GM18868 (cell line): ENCODE measurements around the gene GCSAM.
A peak's percentile ranks its signal among the peaks of the same experiment; 100 is the strongest.

Experiments
- ATAC-seq: cut with Tn5 transposase; IDR thresholded peaks from one replicate; pipeline ENCODE4 v1.9.1; 2021; ENCODE audit warnings: mild to moderate bottlenecking, moderate library complexity; ENCODE audit not compliant: unreplicated experiment

GCSAM gene, protein sequence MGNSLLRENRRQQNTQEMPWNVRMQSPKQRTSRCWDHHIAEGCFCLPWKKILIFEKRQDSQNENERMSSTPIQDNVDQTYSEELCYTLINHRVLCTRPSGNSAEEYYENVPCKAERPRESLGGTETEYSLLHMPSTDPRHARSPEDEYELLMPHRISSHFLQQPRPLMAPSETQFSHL

DNA sequence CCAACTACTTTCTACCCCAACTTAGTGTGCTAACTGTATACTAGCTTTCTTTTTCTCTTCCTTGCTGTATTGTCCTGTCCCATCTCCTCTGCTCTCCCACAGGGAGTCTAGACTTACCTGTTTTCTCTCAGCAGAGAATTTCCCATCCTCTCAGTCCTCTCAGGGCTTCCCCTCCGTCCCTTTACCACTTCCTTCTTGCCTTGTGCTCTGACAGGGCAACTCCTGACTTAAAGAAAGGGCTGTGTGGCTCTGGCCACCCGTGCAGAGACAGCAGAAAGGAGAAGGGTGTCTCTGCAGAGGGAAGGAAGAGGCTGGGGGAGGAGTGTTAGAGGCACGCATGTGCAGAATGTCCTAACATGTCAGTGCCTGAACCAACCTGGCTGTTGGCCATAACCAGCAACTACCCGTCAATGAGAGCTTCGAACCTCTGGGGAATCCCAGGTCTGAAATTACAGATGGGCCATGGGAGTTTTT is at the start of gene GCSAM:
GCSAM (minus strand) TSS at position 274 of the 474 bp plus-strand sequence; CDS start at position 146, 128 bp downstream.
- peak; percentile 68 for ATAC-seq

DNA sequence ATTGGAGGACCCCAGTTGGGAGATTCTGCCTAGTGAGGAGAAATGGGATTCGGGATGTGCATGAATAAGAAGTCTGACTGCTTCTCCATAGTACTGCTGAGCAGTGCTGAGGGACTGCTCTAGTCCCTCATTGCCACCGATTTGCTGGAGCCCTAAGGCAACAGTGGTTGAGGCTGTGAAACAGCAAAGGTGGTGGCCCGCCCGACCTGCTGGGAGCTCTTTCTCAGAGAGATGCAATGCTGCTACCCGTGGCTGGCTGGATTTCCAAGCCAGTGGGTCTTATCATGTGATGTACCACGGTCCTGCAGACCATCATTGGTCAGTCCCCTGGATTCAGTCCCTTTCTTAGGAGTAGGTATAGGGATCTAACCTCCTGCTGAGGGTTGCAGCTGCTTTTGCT is 42.6 kb upstream of the GCSAM start:
- ATAC-seq, result no peak

DNA sequence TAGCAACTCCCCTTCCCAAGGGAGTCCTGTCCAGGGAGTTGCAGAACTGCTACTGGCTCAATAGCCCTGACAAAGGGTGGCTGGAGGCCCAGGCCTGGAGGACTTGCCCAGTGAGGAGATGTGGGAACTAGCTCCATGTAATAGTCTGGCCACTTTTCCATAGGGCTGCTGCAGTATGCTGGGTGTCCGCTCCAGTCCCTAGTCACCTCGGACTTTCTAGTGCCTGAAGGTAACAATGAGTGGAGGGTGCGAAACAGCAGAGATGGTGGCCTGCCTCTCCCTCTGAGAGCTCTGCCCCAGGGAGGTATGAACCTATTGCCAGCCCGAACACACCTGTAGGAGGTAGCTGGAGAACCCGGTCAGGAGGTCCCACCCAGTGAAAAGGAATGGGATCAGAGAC is 42.0 kb upstream of the GCSAM start:
- no peak for ATAC-seq

DNA sequence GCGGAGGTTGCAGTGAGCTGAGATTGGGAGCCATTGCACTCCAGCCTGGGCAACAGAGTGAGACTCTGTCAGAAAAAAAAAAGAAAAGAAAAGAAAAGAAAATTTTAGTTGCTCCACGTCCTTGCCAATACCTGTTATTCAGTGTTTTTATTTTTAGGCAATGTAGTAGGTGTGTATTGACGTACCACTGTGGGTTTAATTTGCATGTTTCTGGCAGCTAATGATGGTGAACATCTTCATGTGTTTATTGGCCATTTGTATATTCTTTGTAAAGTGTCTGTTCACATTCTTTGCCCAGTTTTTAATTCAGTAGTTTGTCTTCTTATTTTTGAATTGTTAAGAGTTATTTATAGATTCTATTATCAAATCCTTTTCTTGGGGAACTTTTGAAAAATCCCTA is 38.1 kb upstream of the GCSAM start:
- ATAC-seq, result no peak

DNA sequence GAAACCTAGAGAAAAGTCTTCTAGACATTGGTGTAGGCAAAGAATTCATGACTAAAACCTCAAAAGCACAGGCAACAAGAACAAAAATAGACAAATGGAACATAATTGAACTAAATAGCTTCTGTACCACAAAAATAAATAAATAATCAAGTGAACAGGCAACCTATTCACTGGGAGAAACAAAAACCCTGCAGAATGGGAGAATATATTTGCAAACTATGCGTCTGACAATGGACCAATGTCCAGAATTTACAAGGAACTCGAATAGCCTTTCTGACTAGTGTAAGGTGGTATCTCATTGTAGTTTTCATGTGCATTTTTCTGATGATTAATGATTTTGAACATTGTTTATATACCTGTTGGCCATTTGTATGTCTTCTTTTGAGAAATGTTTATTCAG is 37.0 kb upstream of the GCSAM start:
- no peak for ATAC-seq

DNA sequence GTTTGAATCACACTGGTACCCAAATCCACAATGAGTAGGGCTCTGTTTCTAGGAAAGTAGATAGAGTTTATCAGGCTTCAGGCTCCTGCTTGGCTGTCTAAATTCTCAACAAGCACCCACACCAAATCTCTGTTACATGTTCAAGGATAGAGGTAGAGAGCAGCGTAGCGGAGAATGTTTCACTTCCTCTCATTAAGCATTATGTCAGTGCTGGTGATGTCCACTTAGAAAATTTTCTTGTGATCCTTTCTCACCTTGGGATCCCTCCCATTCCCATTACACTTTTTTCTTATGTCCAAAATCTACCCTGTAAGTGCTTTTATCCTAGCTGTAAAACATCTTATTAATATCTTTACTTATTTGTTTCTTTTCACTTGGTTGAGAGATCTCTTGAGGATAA is 34.7 kb upstream of the GCSAM start:
- peak; percentile 100 for ATAC-seq

DNA sequence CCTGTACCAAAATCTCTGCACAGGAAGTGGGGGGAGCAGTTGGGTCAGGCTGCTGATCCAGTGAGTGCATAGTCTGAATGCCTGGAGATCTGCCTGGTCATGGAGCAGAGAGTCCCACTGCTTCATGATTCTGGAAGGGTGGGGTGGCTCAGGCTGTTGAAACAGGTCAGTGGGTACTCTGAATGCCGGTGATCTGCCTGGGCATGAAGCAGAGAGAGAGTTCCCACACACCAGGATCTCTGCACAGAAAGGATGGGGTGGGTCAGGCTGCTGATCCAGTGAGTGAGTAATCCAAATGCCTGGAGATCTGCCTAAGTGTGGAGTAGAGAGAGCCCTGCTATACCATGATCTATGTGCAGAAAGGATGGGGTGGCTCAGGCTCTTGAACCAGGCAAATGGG is 16.1 kb upstream of the GCSAM start:
- ATAC-seq, result no peak

DNA sequence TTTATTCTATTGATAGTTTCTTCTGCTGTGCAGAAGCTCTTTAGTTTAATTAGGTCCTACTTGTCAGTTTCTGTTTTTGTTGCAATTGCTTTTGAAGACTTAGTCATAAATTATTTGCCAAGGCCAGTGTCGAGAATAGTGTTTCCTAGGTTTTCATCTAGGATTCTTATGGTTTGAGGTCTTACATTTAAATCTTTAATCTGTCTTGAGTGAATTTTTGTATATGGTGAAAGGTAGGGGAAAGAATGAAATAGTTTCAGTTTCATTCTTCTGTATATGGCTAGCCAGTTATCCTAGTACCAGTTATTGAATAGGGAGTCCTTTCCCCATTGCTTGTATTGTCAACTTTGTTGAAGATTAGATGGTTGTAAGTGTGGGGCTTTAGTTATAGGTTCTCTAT is 10.6 kb upstream of the GCSAM start:
- no peak for ATAC-seq

DNA sequence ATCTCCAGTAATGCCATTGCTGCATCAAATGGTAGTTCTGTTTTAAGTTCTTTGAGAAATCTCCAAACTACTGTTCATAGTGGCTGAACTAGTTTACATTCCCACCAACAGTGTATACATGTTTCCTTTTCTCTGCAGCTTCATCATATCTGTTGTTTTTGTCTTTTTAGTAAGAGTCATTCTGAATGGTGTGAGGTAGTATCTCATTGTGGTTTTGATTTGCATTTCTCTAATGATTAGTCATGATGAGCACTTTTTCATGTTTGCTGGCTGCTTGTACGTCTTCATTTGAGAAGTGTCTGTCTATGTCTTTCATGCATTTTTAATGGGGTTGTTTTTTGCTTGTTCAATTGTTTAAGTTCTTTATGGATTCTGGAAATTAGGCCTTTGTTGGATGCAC is 10.2 kb upstream of the GCSAM start:
- no peak for ATAC-seq

DNA sequence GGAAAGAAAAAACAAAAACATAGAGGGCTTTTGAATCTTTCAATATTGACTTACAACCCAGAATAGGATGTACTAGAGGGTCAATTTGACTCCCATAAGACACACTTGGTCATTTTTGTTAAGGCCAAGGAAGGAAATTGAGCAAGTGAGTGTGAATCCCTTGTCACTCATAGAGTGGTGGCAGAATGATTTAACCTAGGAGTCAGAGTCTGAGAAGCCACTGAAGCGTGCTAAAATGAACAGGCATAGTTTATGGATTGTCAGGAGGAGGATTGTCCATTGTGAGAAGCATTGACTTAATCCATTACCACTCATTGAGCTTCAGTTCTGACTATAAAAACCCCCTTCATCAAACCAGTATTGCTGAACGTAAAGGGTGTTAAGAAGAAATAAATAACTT is 8.2 kb upstream of the GCSAM start:
- ATAC-seq, result no peak

DNA sequence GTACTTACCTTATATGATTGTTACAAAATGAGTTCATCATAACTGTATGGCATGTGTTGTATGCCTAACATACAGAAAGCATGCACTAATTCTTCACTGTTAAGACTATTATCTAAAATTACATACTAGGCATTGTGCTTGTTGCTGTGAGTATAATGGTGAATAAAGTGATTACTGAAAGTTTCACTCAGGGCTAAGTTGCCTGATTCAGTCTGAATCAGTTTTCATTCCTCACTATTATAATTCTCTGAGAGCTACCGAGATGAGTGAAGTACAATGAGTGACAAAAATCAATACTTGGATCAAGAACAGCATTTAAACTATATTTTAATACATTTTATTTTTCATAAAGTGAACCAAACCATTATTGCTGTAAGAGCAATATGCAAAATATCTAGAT is 7.5 kb upstream of the GCSAM start:
- no peak for ATAC-seq

DNA sequence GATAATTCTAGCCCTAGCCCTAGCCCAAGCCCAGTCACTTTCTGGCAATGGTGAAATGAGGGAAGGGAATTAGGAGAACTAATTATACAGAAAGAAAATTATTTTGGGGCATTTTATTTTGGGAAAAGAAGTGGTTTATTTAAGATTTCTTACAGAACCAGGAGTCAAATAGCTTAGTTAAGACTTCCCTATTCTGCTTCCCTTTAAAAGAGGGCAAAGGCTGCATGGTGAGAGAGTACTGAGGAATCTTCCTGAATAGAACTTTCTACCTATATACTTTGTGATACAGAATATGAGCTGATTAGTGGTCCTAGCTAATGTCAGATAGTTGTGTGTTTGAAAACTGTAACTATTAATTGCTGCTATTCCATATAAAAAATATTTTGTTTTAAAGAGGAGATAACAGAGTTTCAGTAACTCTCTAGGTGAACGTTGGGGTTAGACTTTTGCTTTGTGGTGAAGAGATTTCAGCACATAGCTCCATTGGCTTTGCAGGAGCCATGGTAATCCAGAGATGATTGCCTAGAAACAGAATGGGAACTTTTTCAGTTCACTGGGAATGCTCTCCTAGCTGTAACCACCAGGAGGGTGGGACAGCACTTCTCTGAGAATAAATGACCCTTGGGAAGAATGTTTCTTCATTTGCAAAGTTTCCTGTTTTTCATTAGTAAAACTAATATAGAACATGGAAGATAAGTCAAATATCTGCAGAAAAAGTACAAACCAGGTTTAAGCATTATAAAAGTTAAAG is 5.3 kb upstream of the GCSAM start:
- no peak for ATAC-seq

DNA sequence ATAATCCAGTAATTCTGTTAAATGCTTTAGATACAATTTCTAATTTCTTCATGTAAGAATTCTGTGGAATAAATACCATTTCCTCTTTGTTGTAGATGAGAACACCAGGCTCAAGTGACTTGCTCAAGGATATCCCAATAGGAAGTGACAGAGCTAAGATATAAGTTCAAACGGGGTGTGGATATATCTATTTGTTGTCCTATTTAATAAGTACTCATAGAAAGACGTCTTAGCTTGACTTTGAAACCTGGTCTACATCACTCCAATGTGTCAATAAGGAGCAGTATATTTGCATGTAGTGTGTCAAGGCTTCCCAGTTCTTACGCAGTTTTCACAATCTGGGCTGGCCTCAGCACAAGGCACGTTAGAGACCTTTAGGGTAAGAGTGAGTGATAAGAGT is 4.7 kb upstream of the GCSAM start:
- ATAC-seq, result no peak

DNA sequence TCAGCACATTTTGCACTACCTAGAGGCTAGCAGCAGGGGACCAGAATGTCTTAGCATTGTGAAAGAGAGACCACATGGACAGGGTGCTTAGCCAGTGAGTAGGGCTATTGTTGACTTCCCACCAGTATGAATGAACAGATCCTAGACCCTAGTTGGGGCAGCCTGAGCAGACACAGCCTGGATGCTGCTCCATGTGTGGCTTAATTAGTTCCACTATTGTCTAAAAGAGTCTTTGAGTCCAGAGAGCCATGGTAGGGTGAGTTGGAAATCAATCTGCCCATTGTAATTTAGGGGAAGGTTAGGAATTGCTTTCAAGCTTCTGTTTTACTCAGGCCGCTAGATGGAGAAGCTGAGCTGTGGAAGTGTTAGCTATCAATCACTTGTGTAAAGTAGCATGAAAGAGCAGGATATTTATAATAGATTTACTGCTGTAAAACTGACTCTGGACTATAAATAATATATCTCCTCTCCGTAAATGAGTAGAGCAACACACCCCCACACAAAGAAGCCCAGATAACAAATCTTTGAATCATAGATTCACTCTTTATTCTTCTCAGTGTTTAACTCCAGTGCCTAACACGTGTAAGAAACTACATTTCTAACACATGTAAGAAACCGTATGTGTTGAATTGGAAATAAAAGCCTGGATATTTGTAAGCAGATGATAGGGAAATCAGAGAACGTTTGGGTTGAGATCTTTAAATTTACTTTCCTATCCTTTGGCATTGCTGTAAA is 4.1 kb upstream of the GCSAM start:
- ATAC-seq, result peak; percentile 23

DNA sequence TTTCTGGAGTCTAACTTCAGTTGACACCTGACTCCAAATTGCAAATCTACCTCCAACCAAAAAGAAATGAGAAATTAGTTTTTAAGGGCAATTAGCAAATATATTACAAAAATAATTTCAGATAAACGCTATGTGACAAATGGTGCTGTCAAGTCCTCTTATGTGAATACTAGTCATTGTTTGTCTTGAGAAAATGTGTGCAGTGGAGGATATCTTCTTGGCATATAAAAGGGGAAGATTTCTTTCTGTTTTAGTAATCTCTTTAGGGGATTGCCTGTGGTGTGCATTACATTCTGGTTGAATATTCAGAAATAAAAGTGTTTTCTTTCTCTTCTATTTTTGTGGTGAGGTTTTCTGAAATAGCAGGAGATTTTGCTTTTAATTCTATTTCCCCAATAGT is 3.0 kb upstream of the GCSAM start:
- peak; percentile 25 for ATAC-seq

DNA sequence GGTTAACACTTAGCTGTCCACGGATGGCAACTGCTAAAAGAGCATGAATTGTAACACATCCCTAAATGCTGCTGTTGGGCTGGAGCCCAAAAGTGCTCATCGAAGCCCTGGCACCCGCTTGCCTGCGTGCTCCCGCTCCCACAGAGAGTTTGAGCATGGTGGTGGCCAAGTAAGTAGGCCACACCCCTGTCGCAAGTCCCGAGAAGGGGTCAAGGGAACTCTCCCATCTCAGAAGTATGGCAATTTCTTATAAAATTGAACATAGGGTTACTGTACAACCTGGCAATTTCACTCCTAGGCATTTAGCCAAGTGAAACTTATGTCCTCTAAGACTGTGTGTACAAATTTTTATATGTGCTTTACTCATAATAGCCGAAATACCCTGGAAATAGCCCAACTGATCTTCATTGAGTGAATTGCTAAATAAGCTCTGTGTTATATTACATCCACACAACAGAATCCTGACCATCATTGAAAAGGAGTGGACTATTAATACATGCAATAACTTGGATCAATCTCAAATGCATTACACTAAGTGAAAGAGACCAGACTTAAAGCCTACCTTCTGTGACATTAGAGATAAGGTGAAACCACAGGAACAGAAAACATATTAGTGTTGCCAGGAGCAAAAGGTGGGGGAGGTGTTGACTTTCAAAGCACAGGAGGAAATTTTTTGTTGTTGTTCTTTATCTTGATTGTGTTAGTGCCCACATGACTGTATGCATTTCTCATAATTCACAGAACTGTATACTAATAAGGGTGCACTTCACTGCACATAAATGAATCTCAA is 1.5 kb upstream of the GCSAM start:
- peak; percentile 12 for ATAC-seq

DNA sequence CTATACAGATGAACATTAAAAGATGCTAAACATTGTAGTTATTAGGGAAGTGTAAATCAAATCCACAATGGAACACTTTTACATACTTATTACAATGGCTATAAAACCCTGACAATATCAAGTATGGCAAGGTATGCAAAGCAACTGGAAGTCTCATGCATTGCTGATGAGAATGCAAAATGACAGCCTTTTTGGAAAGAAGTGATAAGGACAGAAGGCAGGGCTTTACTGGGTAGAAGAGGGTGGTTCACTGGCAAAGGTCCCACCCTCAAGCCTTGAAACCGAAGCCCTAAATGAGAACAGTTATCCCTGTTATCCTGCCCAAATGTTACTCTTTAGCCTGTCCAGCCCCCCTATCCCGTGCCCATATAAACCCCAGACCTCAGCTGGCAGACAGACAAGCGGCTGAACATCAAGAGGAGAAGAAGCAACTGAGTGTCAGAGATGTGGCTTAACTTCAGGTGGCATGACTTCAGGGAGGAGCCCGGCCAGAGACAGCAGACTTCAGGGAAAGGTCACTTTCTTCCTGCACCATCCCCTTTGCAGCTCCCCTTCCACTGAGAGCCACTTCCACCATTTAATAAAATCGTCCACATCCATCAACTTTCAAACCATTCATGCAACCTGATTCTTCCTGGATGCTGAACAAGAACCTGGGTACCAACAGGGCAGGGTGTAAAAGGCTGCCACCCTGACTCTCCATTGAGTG is 732 bp upstream of the GCSAM start:
- ATAC-seq, result no peak

DNA sequence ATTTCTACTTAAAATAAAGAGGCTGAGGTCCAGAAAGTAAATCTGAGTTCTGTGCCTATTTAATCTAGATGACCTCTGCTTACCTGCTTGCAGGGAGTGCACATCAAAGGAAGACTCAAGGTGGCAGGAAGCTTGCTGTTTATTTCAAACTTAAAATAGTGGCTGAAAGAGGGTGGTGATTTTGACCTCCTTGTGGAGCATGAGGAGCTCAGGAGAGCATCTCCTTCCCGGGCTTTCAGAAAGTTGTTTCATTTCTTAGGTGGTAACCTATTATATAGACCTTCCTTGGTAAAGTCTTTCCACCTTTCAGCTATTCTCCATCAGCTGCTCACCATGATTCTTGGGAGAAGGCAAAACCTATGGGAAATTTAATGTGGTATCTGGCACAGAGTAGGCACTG is 494 bp downstream of the GCSAM start:
- no peak for ATAC-seq

DNA sequence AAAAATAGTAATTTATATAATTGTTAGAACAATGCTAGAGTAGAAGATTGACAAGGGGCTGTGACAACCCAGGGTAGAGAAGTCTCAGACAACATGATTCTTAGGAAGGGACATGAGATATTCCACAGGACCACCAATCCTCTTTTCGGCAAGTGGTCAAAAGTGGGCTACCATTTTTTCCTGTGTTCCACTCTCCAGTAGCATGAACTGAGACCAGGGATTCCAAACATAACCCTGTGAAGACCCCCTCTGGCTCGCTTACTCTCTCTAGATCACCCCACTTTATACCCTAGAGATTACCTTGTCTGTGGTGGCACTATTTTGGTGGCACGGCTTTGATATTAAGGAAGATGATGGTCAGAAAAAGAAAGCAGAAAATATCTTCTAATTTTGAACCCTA is 960 bp downstream of the GCSAM start:
- ATAC-seq, result no peak

DNA sequence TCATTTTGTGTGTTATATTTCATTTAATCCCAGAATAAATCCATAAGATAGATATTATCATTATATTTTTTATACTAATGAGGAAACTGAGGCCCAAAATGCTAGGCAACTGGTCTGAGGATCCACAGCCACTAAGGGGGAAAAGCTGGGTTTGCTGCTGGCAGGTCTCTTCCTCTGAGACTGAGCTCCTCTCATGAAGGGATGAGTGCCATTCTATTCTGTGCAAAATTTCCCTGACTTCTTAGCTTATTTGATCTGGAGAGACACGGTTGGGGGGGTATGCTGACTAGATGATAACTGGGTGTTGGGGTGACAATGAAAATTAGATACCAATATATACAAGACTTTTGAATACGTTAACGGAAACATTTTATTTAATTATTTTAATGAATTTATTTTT is 1.9 kb downstream of the GCSAM start:
- ATAC-seq, result no peak

DNA sequence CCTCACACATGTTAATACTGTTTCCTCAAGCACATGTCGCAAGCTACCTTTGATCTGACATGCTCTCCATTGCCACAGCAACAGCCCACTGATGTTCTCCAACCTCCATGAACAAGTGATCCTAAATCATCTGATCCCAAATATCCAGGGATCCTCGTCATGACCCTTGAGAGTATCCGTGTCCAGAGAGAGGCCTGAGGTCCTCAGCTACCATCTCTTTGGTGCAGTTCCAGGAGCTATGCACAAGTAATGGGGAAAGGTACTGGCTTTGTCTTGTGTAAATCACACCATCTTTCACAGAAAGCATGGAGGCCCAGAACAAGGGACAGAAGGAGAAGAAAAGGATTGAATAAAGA is 2.4 kb downstream of the GCSAM start:
- no peak for ATAC-seq
